K562 (cell line): ENCODE measurements around the gene SNRNP200. TPM values are rescaled to one million over a fixed set of nuclear protein-coding genes. Genes with fewer than 3 reads are reported as not detected.

Source experiments
- CHCHD3 ChIP-seq: fragments of 250-450 bp; sonication (Bioruptor Pico); IDR thresholded peaks from 2 replicates; pipeline ENCODE4 v2.1.2; 2022; ENCODE audit warnings: mild to moderate bottlenecking
- DACH1 ChIP-seq: fragments of 450-650 bp; IDR thresholded peaks from 2 replicates; pipeline ENCODE4 v1.6.1; 2018; ENCODE audit not compliant: partially characterized antibody
- FOXA1 ChIP-seq: fragments of 450-650 bp; IDR thresholded peaks from 2 replicates; pipeline ENCODE4 v1.6.1; 2016; ENCODE audit warnings: mild to moderate bottlenecking, borderline replicate concordance
- POU5F1 ChIP-seq: fragments of 150-350 bp; IDR thresholded peaks from 2 replicates; pipeline ENCODE4 v1.6.1; 2014; ENCODE audit warnings: borderline replicate concordance, low read length, low read depth, mild to moderate bottlenecking; ENCODE audit not compliant: partially characterized antibody
- SIRT6 ChIP-seq: IDR thresholded peaks from one replicate; pipeline ENCODE4 v1.6.1; 2012; ENCODE audit warnings: low read depth, mild to moderate bottlenecking, control low read depth, inconsistent platforms, low read length, moderate library complexity
- XRCC5 ChIP-seq: fragments of 200-400 bp; formaldehyde crosslinking; IDR thresholded peaks from 2 replicates; pipeline ENCODE4 v1.6.1; 2017; ENCODE audit warnings: low read depth, mild to moderate bottlenecking, low read length
- ZNF184 ChIP-seq: sonication (generic); formaldehyde crosslinking; IDR thresholded peaks from 2 replicates; pipeline ENCODE4 v1.5.0; 2020; ENCODE audit warnings: missing genetic modification reagents
- ZNF830 ChIP-seq: fragments of 250-450 bp; sonication (Bioruptor Pico); IDR thresholded peaks from 2 replicates; pipeline ENCODE4 v1.5.0; 2021; ENCODE audit warnings: mild to moderate bottlenecking
- polyA plus RNA-seq, 8 experiments: library from polyadenylated mRNA; depleted of rRNA in 4 of 8; stranded (reverse) in 5 of 8; unstranded in 3 of 8; fragments of >200 nt; fragmentation: Nextera tagmentation in 2 of 8; fragmentation: Illumina TruSeq in 1 of 8; extraction: Ambion mirVana in 2 of 8; extraction: Trizol in 1 of 8; gene quantifications; 2 replicates each; pipeline versions ENCODE4 v1.2.1 to v1.2.3, GENCODE V29; 2011 to 2014; ENCODE audit warnings: inconsistent platforms in 1 of 8, missing spikeins in 1 of 8
- total RNA-seq, 7 experiments: library from RNA; depleted of rRNA in 6 of 7; stranded (reverse); fragments of >200 nt in 6 of 7; fragmentation: Illumina TruSeq in 2 of 7; extraction: Trizol in 2 of 7; gene quantifications; 2 replicates each; pipeline versions ENCODE4 v1.2.1 to v1.2.3, GENCODE V29; 2011 to 2021; ENCODE audit warnings: low replicate concordance in 1 of 7
- TF ChIP-seq, protein P1 (sequence below): fragments of 250-450 bp; sonication (Bioruptor Pico); IDR thresholded peaks from 2 replicates; pipeline ENCODE4 v1.5.0; 2021; ENCODE audit warnings: mild to moderate bottlenecking, moderate library complexity
- TF ChIP-seq, protein P2 (sequence below): sonication (generic); formaldehyde crosslinking; IDR thresholded peaks from 2 replicates; pipeline ENCODE4 v1.8.0; 2022; ENCODE audit warnings: mild to moderate bottlenecking, low read depth, missing genetic modification reagents
- TF ChIP-seq, protein P3 (sequence below), 3 experiments: IDR thresholded peaks in 2 of 3; conservative IDR thresholded peaks in 1 of 3; 2 replicates each; pipeline ENCODE4 v1.5.1; 2011 to 2012; ENCODE audit warnings: low read length in 3 of 3, mild to moderate bottlenecking in 3 of 3, control low read depth in 2 of 3, improper control_type of control experiment in 1 of 3, inconsistent platforms in 1 of 3, low read depth in 1 of 3, mixed read lengths in 1 of 3, moderate library complexity in 1 of 3; ENCODE audit not compliant: insufficient read depth in 2 of 3
- TF ChIP-seq, protein P4 (sequence below): sonication (generic); formaldehyde crosslinking; IDR thresholded peaks from 2 replicates; pipeline ENCODE4 v1.8.0; 2022; ENCODE audit warnings: mild to moderate bottlenecking, missing genetic modification reagents
- TF ChIP-seq, protein P5 (sequence below): fragments of 450-650 bp; formaldehyde crosslinking; IDR thresholded peaks from 2 replicates; pipeline ENCODE4 v1.4.0; 2020; ENCODE audit warnings: mild to moderate bottlenecking, mixed read lengths
- TF ChIP-seq, protein P6 (sequence below): fragments of 450-650 bp; formaldehyde crosslinking; IDR thresholded peaks from 2 replicates; pipeline ENCODE4 v1.4.0; 2020; ENCODE audit warnings: mild to moderate bottlenecking
- TF ChIP-seq, protein P7 (sequence below): sonication (generic); formaldehyde crosslinking; IDR thresholded peaks from 2 replicates; pipeline ENCODE4 v1.5.0; 2020; ENCODE audit warnings: missing genetic modification reagents

Gene SNRNP200
- total and polyA plus RNA-seq, 9 of the 15 experiments (the other 6 are each of a cell fraction or from before 2014, with no cell fraction given) = 76.1 to 231 (median 155) TPM

DNA sequence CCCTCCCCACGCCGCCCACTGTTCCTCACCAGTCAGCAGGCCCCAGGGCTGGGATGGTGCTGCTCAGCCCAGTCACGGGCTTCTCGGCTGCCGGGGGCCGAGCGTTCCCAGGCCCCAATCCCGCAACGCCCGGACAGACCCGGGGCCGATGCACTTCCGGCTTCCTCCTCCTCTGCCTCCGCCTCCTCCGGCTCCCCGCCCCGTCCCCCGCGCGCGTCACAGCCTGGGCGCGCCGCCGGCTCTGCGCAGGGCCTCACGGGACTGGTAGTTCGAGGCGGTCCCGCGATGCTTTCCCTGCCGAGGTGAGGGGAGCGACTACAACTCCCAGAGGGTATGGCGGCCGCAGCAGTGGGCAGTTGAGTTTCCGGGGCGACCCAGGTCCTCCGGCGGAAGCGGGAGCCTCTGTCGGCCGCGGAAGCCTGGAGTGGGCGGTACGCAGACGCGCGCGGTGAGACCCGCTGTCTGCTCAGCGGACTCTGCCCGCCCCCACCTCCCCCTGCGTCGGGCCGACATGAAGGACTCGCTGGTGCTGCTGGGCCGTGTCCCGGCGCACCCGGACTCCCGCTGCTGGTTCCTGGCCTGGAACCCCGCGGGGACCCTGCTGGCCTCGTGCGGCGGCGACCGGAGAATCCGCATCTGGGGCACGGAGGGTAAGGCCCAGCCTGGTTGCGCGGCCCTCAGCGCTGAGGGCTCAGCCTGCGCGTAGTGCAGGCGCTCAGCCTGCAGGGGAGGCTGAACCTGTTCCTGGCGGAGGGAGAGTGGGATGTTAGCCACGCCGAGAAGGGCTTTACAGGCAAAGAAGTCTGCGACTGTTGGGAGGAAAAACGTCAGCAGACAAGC is 39.3 kb downstream of the SNRNP200 start, which contains the start of the genes CIAO1 and TMEM127 (continued):
- TF ChIP-seq, protein P1, sequence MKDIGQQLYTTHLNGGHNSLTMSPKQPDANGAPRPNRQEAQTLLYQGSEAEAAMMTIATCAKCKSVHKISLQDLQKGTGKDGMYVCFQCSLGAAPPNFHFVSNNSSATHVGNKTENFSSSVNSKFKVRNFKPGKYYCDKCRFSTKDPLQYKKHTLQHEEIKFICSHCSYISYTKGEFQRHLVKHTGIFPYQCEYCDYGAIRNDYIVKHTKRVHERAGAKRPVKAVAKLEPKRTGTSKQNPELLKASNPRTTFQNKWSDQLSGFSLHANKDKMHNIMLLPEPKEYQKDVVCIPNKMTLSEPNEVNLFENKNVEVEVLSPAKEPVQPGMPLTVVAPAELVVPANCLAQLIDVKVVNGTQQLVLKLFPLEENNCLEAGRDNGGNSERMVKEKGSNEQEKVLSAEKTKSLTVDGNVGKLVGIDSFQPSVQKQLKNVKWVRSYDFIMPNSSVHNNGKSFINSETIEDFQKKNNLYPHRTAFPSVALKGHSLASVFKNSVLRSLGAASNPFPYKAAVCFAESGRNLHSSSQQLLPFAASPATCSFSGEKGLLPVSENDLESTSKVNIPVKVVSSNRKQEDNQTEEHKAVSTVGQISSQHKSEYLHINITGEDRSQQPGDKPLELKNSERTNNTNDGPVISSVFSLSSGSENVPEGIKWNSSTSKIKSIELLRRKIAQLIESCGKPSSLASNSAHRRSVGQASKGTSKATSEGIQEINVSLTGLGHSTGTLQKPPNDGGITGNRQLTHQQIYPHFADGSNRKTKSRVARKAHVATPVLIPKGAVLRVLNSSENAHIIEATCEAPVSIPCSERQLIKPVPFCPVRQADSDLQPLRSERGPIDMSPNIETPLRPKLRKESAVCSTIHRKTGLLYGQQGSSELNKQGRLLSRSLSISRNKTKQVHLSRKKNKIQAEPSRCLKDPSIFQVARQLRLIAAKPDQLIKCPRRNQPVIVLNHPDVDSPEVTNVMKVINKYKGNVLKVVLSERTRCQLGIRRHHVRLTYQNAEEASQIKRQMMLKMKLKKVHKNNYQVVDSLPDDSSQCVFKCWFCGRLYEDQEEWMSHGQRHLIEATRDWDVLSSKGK (CRISPR knock-in tag) = no peak
- TF ChIP-seq, protein P2, sequence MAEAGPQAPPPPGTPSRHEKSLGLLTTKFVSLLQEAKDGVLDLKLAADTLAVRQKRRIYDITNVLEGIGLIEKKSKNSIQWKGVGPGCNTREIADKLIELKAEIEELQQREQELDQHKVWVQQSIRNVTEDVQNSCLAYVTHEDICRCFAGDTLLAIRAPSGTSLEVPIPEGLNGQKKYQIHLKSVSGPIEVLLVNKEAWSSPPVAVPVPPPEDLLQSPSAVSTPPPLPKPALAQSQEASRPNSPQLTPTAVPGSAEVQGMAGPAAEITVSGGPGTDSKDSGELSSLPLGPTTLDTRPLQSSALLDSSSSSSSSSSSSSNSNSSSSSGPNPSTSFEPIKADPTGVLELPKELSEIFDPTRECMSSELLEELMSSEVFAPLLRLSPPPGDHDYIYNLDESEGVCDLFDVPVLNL (CRISPR knock-in tag) = no peak
- TF ChIP-seq SIRT6 (no peak), ZNF184 (CRISPR knock-in tag) (no peak), XRCC5 (no peak), POU5F1 (no peak), FOXA1 (no peak), ZNF830 (0 out of 2 replicates have a peak, but pooled peaks have one; percentile 16), CHCHD3 (no peak), DACH1 (no peak)
- TF ChIP-seq, protein P3, sequence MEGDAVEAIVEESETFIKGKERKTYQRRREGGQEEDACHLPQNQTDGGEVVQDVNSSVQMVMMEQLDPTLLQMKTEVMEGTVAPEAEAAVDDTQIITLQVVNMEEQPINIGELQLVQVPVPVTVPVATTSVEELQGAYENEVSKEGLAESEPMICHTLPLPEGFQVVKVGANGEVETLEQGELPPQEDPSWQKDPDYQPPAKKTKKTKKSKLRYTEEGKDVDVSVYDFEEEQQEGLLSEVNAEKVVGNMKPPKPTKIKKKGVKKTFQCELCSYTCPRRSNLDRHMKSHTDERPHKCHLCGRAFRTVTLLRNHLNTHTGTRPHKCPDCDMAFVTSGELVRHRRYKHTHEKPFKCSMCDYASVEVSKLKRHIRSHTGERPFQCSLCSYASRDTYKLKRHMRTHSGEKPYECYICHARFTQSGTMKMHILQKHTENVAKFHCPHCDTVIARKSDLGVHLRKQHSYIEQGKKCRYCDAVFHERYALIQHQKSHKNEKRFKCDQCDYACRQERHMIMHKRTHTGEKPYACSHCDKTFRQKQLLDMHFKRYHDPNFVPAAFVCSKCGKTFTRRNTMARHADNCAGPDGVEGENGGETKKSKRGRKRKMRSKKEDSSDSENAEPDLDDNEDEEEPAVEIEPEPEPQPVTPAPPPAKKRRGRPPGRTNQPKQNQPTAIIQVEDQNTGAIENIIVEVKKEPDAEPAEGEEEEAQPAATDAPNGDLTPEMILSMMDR (IDR thresholded peaks at IDR 0.05 in 2 of 3, conservative IDR thresholded peaks at IDR 0.05 in 1 of 3; ENCODE audit: insufficient read depth in 2 of 3, low read depth in 1 of 3, low read length in 3 of 3) = peak; percentile 19 to 37 (median 19); a peak in 4 of 6 replicates
- TF ChIP-seq, protein P4, sequence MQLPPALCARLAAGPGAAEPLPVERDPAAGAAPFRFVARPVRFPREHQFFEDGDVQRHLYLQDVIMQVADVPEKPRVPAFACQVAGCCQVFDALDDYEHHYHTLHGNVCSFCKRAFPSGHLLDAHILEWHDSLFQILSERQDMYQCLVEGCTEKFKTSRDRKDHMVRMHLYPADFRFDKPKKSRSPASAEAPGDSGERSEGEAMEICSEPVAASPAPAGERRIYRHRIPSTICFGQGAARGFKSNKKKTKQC = peak; percentile 93; the same call in 1 of the 2 replicates
- TF ChIP-seq, protein P5, sequence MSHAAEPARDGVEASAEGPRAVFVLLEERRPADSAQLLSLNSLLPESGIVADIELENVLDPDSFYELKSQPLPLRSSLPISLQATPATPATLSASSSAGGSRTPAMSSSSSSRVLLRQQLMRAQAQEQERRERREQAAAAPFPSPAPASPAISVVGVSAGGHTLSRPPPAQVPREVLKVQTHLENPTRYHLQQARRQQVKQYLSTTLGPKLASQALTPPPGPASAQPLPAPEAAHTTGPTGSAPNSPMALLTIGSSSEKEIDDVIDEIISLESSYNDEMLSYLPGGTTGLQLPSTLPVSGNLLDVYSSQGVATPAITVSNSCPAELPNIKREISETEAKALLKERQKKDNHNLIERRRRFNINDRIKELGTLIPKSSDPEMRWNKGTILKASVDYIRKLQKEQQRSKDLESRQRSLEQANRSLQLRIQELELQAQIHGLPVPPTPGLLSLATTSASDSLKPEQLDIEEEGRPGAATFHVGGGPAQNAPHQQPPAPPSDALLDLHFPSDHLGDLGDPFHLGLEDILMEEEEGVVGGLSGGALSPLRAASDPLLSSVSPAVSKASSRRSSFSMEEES (CRISPR knock-in tag) = no peak
- TF ChIP-seq, protein P6, sequence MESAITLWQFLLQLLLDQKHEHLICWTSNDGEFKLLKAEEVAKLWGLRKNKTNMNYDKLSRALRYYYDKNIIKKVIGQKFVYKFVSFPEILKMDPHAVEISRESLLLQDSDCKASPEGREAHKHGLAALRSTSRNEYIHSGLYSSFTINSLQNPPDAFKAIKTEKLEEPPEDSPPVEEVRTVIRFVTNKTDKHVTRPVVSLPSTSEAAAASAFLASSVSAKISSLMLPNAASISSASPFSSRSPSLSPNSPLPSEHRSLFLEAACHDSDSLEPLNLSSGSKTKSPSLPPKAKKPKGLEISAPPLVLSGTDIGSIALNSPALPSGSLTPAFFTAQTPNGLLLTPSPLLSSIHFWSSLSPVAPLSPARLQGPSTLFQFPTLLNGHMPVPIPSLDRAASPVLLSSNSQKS = no peak
- TF ChIP-seq, protein P7, sequence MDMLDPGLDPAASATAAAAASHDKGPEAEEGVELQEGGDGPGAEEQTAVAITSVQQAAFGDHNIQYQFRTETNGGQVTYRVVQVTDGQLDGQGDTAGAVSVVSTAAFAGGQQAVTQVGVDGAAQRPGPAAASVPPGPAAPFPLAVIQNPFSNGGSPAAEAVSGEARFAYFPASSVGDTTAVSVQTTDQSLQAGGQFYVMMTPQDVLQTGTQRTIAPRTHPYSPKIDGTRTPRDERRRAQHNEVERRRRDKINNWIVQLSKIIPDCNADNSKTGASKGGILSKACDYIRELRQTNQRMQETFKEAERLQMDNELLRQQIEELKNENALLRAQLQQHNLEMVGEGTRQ (CRISPR knock-in tag) = no peak
